Psoas muscle (tissue), 8 donors: ENCODE results near the gene RNLS. TPM values are rescaled to one million over a fixed set of nuclear protein-coding genes. Genes with fewer than 3 reads are reported as not detected.

Experiments
- ATAC-seq, 4 donors: fragments of 200-7000 bp; cut with Tn5 transposase; one replicate each; pipeline ENCODE4 v1.9.1; 2020; ENCODE audit warnings: moderate library complexity in 3 of 4, mild to moderate bottlenecking in 2 of 4
- DNase-seq, 2 donors: peaks; one replicate each; pipeline ENCODE4 v3.0.0-alpha.2; 2020
- H3K27ac ChIP-seq: fragments of 200-600 bp; one replicate; pipeline ENCODE4 v1.8.0; 2022
- H3K27me3 ChIP-seq, 3 donors: fragments of 200-600 bp in 1 of 3; one replicate each; pipeline versions ENCODE4 v1.6.1 to v1.8.0; 2013 to 2022; ENCODE audit warnings: low read length in 2 of 3, mild to moderate bottlenecking in 2 of 3, moderate library complexity in 1 of 3; ENCODE audit not compliant: insufficient read depth in 3 of 3
- H3K36me3 ChIP-seq, 2 donors: fragments of 200-600 bp in 1 of 2; one replicate each; pipeline versions ENCODE4 v1.6.1 to v1.8.0; 2013 to 2022; ENCODE audit warnings: low read depth in 1 of 2, mild to moderate bottlenecking in 1 of 2, moderate library complexity in 1 of 2; ENCODE audit not compliant: insufficient read depth in 1 of 2
- H3K4me1 ChIP-seq: fragments of 200-600 bp; one replicate; pipeline ENCODE4 v1.8.0; 2022
- H3K4me3 ChIP-seq: fragments of 200-600 bp; one replicate; pipeline ENCODE4 v1.8.0; 2022; ENCODE audit warnings: mild to moderate bottlenecking
- H3K9me3 ChIP-seq: fragments of 200-600 bp; one replicate; pipeline ENCODE4 v1.8.0; 2022
- WGBS, 3 donors: extraction: QIAGEN DNeasy Blood & Tissue Kit; methylation state at CpG; one replicate each; pipeline versions ENCODE4 v1.1.6 to v1.1.7; 2013; 5-methylcytosine and 5-hydroxymethylcytosine counted together
- intact Hi-C, 2 donors: fragments of 100-400 bp; cut with DNase I; formaldehyde crosslinking; loops; one replicate each; pipeline versions ENCODE4 v1.11.0 to v1.14.2; 2022
- polyA plus RNA-seq, 3 donors: library from polyadenylated mRNA; stranded (reverse); fragments of 200-250 nt; gene quantifications; one replicate each; pipeline ENCODE4 v1.2.3, GENCODE V29; 2013
- total RNA-seq, 4 donors: library from RNA; stranded (reverse); fragmentation: NEBNext Ultra II Directional in 2 of 4; extraction: Animal tissue kit (Norgen Biotek cat#: 25700) in 2 of 4; gene quantifications; one replicate each; pipeline versions ENCODE4 v1.2.1 to v1.2.4, GENCODE V29; 2021 to 2023
- TF ChIP-seq, protein P1 (sequence below): fragments of 200-600 bp; IDR thresholded peaks from one replicate; pipeline ENCODE4 v1.8.0; 2022; ENCODE audit warnings: antibody characterized with exemption
- donor health status: healthy with polysubstance abuse.
- donor health status: DM: no; HTN: no; CAD: no; lungs with moderate emphysema.
- donor health status: Bipolar disorder and iron deficiency.
- donor health status: healthy.
- donor health status: DM: yes; HTN: yes; CAD: no.
- donor health status: DM: no; HTN: no; CAD: no.
- donor health status: DM: no; HTN: no; CAD: no.
- donor health status: DM: yes; HTN: yes; CAD: no.

The RNLS gene
- total and polyA plus RNA-seq, 7 donors = 3.0 to 9.2 (median 6.7) TPM

DNA sequence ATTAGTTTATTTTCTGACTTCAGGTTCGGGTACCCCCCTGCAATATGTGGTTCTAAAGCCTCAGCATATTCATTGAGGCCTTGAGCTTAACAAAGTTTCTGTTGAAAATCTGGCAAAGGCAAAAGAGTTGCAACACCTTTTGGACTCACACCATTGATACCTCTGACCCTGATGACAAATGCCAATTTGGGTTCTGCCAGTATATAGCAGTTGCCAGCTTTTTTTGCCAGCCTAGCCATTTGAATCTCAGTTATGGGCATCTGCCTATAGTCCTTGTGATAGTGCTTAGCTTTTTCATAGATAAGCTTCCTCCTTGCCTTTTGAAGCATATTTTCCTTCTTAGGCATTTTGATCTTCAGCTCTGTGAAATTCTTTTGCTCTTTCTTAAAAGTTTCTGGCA, 35.4 kb upstream of the RNLS start:
- Histone ChIP-seq H3K9me3 (no peaks in the 10 kb centered on the region), H3K27ac (no peak overlapping the region), H3K4me3 (no peak overlapping the region), H3K36me3 (no peaks in the 10 kb centered on the region), H3K27me3 (no peaks in the 10 kb centered on the region), H3K4me1 (no peaks in the 10 kb centered on the region)
- intact Hi-C loops = no loop called here
- DNase-seq = no peak
- TF ChIP-seq, protein P1, sequence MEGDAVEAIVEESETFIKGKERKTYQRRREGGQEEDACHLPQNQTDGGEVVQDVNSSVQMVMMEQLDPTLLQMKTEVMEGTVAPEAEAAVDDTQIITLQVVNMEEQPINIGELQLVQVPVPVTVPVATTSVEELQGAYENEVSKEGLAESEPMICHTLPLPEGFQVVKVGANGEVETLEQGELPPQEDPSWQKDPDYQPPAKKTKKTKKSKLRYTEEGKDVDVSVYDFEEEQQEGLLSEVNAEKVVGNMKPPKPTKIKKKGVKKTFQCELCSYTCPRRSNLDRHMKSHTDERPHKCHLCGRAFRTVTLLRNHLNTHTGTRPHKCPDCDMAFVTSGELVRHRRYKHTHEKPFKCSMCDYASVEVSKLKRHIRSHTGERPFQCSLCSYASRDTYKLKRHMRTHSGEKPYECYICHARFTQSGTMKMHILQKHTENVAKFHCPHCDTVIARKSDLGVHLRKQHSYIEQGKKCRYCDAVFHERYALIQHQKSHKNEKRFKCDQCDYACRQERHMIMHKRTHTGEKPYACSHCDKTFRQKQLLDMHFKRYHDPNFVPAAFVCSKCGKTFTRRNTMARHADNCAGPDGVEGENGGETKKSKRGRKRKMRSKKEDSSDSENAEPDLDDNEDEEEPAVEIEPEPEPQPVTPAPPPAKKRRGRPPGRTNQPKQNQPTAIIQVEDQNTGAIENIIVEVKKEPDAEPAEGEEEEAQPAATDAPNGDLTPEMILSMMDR = no peak
- 66 to 79% (median 78%) methylated on average over 1 of the region's 1 CpG for WGBS, 3 donors
- no peak for ATAC-seq

DNA sequence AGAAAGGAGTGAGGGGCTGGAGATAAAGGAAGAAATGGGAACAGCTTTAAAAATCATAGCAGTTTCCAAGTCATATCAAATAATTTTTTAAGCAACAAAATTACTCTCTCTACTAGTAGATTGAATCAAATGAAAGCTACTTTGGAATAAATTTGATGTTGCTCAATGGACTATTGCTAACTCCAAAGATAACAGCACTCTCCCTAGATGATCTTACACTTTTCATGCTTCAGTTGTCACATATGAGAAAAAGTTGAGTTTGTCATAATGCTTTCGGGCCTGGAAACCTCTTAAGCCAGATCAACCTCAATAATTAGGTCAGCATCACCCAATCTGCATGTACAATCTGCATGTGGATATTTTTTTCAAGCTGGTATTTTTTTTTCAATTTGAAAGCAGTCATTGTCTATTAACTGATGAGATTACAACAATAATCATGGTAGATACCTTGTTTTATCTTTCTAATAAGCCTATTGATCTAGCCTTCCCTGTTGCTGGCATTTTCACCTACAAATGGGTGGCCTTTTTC, 34.7 kb upstream of the RNLS start:
- ATAC-seq (no peak), DNase-seq (no peak)
- TF ChIP-seq, protein P1 = no peak
- Histone ChIP-seq H3K27ac (no peak overlapping the region), H3K9me3 (no peaks in the 10 kb centered on the region), H3K27me3 (no peaks in the 10 kb centered on the region), H3K36me3 (no peaks in the 10 kb centered on the region), H3K4me1 (no peaks in the 10 kb centered on the region), H3K4me3 (no peak overlapping the region)
- 48 to 79% (median 63%) methylated on average over 1 of the region's 1 CpG for WGBS, 3 donors
- intact Hi-C loops = no loop called here

DNA sequence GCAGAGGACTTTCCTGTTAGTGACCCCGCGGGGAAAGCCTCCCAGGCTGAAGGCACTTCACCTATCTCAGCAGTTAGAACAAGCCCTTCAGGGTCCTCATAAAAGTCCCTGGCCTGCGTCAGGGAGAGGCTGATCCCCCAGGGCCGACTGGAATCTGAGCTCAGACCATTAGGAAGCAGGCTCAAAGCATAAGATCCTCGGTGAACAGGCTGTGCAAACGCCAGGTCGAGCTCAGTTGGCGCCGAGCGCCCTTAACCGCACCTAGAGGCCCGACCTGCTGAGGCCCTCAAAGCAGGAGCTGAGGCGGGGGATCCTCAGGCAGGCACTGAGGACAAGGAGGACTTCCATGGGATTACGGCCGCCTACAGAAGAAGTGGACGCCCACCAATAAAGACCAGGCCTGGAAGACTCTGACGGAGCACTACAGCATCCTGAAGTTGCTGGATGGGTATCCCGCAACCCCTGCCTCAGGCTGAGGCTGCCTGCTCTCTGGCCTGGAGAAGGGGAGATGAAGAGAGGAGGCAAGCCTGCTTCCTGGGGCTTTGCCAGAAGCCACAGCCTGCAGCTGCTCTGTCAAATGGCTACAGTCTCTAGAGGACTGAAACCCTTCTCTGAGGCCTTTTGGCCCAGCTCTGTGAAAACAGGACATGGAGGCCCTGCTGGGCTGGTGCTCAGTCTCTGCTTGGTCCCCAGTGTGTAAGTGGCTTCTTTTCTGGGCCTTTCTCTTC, 33.3 kb upstream of the RNLS start:
- H3K36me3 ChIP-seq = no peaks in the 10 kb centered on the region
- TF ChIP-seq, protein P1 = no peak
- H3K4me1 ChIP-seq = no peaks in the 10 kb centered on the region
- DNase-seq = peak; percentile 10 to 62
- no peaks in the 10 kb centered on the region for H3K27me3 ChIP-seq
- no peaks in the 10 kb centered on the region for H3K9me3 ChIP-seq
- no peak overlapping the region for H3K27ac ChIP-seq
- H3K4me3 ChIP-seq = no peak overlapping the region
- WGBS, 3 donors = 77 to 83% (median 78%) methylated on average over 18 of the region's 18 CpGs
- peak in 2 of 4 donors; percentile 22 to 25 for ATAC-seq
- intact Hi-C loops = no loop called here

DNA sequence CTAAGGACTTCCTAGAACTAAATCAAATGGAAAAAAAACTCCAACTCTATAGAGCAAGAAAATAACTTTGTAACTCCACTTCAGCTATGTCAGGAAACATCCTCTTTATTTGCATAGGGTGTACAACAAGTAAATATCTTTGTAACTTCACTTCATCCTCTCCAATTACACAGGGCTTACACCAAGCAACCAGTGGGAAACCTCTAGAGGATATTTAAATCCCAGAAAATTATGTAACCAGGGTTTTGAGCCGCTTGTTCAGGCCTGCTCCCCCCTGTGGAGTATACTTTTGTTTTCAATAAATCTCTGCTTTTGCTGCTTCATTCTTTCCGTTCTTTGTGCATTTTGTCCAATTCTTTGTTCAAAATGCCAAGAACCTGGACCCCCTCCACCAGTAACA, 25.7 kb upstream of the RNLS start:
- Histone ChIP-seq H3K9me3 (no peaks in the 10 kb centered on the region), H3K36me3 (no peaks in the 10 kb centered on the region), H3K4me1 (no peaks in the 10 kb centered on the region), H3K27me3 (no peaks in the 10 kb centered on the region), H3K27ac (no peak overlapping the region), H3K4me3 (no peak overlapping the region)
- 35 to 48% (median 42%) methylated on average over 2 of the region's 2 CpGs for WGBS, 3 donors
- TF ChIP-seq, protein P1 = no peak
- intact Hi-C loops = no loop called here
- no peak for DNase-seq
- no peak for ATAC-seq
